GM12878 (cell line): Measurements from ENCODE around the gene CFL2. TPM values are rescaled to one million over a fixed set of nuclear protein-coding genes. Genes with fewer than 3 reads are reported as not detected.

Experiments
- CBFB ChIP-seq: IDR thresholded peaks from 2 replicates; pipeline ENCODE4 v1.6.1; 2016; ENCODE audit warnings: antibody characterized with exemption, low read depth
- DPF2 ChIP-seq: fragments of 450-650 bp; IDR thresholded peaks from 2 replicates; pipeline ENCODE4 v1.6.1; 2017; ENCODE audit warnings: mild to moderate bottlenecking
- JUNB ChIP-seq: IDR thresholded peaks from 2 replicates; pipeline ENCODE4 v1.6.1; 2016; ENCODE audit warnings: antibody characterized with exemption, mild to moderate bottlenecking
- NKRF ChIP-seq: fragments of 450-650 bp; conservative IDR thresholded peaks from 2 replicates; pipeline ENCODE4 v1.6.1; 2017; ENCODE audit warnings: mild to moderate bottlenecking, moderate library complexity
- NR2C2 ChIP-seq: IDR thresholded peaks from 2 replicates; pipeline ENCODE4 v1.6.1; 2011; ENCODE audit warnings: borderline replicate concordance, low read depth; ENCODE audit not compliant: control insufficient read depth, insufficient read length
- NR2F1 ChIP-seq: fragments of 450-650 bp; conservative IDR thresholded peaks from 2 replicates; pipeline ENCODE4 v1.6.1; 2017; ENCODE audit warnings: mild to moderate bottlenecking
- RB1 ChIP-seq: fragments of 450-650 bp; formaldehyde crosslinking; IDR thresholded peaks from 2 replicates; pipeline ENCODE4 v1.6.1; 2017; ENCODE audit warnings: mild to moderate bottlenecking, borderline replicate concordance
- RBBP5 ChIP-seq: fragments of 200-600 bp; sonication (generic); conservative IDR thresholded peaks from 2 replicates; pipeline ENCODE4 v1.6.1; 2016
- RFX5 ChIP-seq: IDR thresholded peaks from 2 replicates; pipeline ENCODE4 v1.6.1; 2011; ENCODE audit warnings: low read depth, low read length, improper control_type of control experiment
- SIX5 ChIP-seq: IDR thresholded peaks from 2 replicates; pipeline ENCODE4 v1.6.1; 2011; ENCODE audit warnings: mild to moderate bottlenecking, low read depth, low read length, moderate library complexity; ENCODE audit not compliant: severe bottlenecking
- SRF ChIP-seq, 2 experiments: IDR thresholded peaks; 2 replicates each; pipeline ENCODE4 v1.6.1; 2011; ENCODE audit warnings: low read depth in 2 of 2, low read length in 2 of 2, mild to moderate bottlenecking in 1 of 2, moderate library complexity in 1 of 2
- ZNF207 ChIP-seq: fragments of 450-650 bp; IDR thresholded peaks from 2 replicates; pipeline ENCODE4 v1.6.1; 2014; ENCODE audit warnings: antibody characterized with exemption, mild to moderate bottlenecking, borderline replicate concordance
- ZNF592 ChIP-seq: fragments of 450-650 bp; IDR thresholded peaks from 2 replicates; pipeline ENCODE4 v1.6.1; 2017; ENCODE audit warnings: mild to moderate bottlenecking, moderate library complexity
- polyA plus RNA-seq, 11 experiments: library from polyadenylated mRNA; depleted of rRNA in 4 of 11; unstranded in 6 of 11; stranded (reverse) in 5 of 11; fragments of >200 nt; fragmentation: Nextera tagmentation in 4 of 11; fragmentation: Illumina TruSeq in 1 of 11; extraction: Ambion mirVana in 4 of 11; extraction: Trizol in 1 of 11; gene quantifications; 1 replicate in 1 of 11; 2 replicates in 10 of 11; pipeline versions ENCODE4 v1.2.1 to v1.2.3, GENCODE V29; 2011 to 2016; ENCODE audit warnings: inconsistent platforms in 2 of 11, missing spikeins in 2 of 11, low read depth in 1 of 11
- total RNA-seq, 4 experiments: library from RNA; depleted of rRNA in 3 of 4; stranded (reverse); fragments of >200 nt in 3 of 4; fragmentation: Illumina TruSeq in 1 of 4; extraction: Trizol in 1 of 4; gene quantifications; 2 replicates each; pipeline versions ENCODE4 v1.2.1 to v1.2.3, GENCODE V29; 2013 to 2021
- TF ChIP-seq, protein P1 (sequence below): fragments of 150-350 bp; IDR thresholded peaks from 2 replicates; pipeline ENCODE4 v1.6.1; 2016; ENCODE audit warnings: low read depth, low read length
- TF ChIP-seq, protein P2 (sequence below): IDR thresholded peaks from 2 replicates; pipeline ENCODE4 v1.6.1; 2012; ENCODE audit warnings: mild to moderate bottlenecking, low read depth, low read length

Gene CFL2
- total and polyA plus RNA-seq, 10 of the 15 experiments (the other 5 are each of a cell fraction or from before 2014, with no cell fraction given) = 4.7 to 13.4 (median 8.4) TPM

DNA sequence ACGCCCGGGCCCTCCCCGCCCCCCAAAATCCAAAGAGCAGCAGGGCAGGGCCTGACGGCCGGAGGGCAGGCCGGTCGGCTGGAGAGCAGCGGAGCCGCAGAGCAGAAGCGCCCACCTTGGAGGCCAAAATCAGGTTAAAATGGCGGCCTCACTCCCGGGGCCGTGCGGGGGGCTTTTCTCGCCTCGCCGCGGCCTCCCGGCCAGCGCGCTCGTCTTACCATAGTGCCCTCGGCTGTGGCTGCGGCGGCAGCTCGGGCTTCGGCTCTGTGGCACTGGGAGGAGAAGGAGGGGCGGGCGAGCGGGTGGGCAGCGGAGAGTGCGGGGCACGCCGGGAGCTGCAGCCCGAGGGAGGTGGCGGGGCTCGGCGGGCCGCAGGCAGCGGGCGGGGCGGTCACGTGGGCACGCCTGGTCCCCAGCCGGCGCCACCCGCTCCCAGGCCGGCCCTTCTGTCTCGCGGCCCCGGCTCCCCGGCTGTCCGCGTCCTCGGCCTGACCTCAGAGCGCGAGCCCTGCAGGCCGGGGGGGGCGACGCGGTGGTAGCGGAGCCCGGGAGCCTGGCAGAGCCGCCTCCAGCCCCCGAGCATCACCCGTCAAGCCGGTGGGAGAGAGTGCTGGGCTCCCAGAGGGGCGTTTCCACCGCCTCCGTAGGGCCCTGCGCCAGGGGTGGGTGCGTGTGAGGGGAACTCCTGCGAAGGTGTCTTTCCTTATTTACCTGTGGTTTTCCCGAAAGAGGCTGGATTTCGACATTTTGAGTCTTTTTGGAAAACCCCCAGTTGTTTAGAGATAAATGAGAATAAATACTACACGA is at the start of gene CFL2 (continued):
- TF ChIP-seq, protein P1, sequence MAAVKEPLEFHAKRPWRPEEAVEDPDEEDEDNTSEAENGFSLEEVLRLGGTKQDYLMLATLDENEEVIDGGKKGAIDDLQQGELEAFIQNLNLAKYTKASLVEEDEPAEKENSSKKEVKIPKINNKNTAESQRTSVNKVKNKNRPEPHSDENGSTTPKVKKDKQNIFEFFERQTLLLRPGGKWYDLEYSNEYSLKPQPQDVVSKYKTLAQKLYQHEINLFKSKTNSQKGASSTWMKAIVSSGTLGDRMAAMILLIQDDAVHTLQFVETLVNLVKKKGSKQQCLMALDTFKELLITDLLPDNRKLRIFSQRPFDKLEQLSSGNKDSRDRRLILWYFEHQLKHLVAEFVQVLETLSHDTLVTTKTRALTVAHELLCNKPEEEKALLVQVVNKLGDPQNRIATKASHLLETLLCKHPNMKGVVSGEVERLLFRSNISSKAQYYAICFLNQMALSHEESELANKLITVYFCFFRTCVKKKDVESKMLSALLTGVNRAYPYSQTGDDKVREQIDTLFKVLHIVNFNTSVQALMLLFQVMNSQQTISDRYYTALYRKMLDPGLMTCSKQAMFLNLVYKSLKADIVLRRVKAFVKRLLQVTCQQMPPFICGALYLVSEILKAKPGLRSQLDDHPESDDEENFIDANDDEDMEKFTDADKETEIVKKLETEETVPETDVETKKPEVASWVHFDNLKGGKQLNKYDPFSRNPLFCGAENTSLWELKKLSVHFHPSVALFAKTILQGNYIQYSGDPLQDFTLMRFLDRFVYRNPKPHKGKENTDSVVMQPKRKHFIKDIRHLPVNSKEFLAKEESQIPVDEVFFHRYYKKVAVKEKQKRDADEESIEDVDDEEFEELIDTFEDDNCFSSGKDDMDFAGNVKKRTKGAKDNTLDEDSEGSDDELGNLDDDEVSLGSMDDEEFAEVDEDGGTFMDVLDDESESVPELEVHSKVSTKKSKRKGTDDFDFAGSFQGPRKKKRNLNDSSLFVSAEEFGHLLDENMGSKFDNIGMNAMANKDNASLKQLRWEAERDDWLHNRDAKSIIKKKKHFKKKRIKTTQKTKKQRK = no peak
- TF ChIP-seq NR2F1 (peak; percentile 58), ZNF592 (0 out of 2 replicates have a peak, but pooled peaks have one; percentile 35), ZNF207 (no peak), RB1 (peak; percentile 45; the same call in 1 of the 2 replicates), NKRF (peak; percentile 71), SIX5 (no peak), NR2C2 (no peak), JUNB (no peak), SRF (IDR thresholded peaks at IDR 0.05; ENCODE audit: low read depth in 2 of 2, low read length in 2 of 2) (no peak), RBBP5 (no peak), DPF2 (peak; percentile 86), RFX5 (no peak), CBFB (no peak)
- TF ChIP-seq, protein P2, sequence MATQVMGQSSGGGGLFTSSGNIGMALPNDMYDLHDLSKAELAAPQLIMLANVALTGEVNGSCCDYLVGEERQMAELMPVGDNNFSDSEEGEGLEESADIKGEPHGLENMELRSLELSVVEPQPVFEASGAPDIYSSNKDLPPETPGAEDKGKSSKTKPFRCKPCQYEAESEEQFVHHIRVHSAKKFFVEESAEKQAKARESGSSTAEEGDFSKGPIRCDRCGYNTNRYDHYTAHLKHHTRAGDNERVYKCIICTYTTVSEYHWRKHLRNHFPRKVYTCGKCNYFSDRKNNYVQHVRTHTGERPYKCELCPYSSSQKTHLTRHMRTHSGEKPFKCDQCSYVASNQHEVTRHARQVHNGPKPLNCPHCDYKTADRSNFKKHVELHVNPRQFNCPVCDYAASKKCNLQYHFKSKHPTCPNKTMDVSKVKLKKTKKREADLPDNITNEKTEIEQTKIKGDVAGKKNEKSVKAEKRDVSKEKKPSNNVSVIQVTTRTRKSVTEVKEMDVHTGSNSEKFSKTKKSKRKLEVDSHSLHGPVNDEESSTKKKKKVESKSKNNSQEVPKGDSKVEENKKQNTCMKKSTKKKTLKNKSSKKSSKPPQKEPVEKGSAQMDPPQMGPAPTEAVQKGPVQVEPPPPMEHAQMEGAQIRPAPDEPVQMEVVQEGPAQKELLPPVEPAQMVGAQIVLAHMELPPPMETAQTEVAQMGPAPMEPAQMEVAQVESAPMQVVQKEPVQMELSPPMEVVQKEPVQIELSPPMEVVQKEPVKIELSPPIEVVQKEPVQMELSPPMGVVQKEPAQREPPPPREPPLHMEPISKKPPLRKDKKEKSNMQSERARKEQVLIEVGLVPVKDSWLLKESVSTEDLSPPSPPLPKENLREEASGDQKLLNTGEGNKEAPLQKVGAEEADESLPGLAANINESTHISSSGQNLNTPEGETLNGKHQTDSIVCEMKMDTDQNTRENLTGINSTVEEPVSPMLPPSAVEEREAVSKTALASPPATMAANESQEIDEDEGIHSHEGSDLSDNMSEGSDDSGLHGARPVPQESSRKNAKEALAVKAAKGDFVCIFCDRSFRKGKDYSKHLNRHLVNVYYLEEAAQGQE = no peak
